Measurements from ENCODE around the gene RASSF5.

Gene RASSF5

GRCh38 chr1:206496131-206496793 lies 11.1 kb upstream of the RASSF5 start:
- DNase-seq (ENCODE audit: low read depth, low spot score) = no peak

- no peak for DNase-seq (ENCODE audit: low read depth, low spot score)
Observed at GRCh38 chr1:206497363-206497762, 10.0 kb upstream of the RASSF5 start.

GRCh38 chr1:206497774-206498173 lies 9.6 kb upstream of the RASSF5 start:
- no peak for DNase-seq (ENCODE audit: low read depth, low spot score)

GRCh38 chr1:206498685-206499084 lies 8.6 kb upstream of the RASSF5 start:
- DNase-seq (ENCODE audit: low read depth, low spot score) = no peak

- no peak for DNase-seq (ENCODE audit: low read depth, low spot score)
Observed at GRCh38 chr1:206500046-206500445, 7.3 kb upstream of the RASSF5 start.

- no peak for DNase-seq (ENCODE audit: low read depth, low spot score)
Observed at GRCh38 chr1:206501881-206502280, 5.5 kb upstream of the RASSF5 start.

GRCh38 chr1:206502403-206502802 lies 4.9 kb upstream of the RASSF5 start:
- no peak for DNase-seq (ENCODE audit: low read depth, low spot score)

- no peak for DNase-seq (ENCODE audit: low read depth, low spot score)
Observed at GRCh38 chr1:206502812-206503211, 4.5 kb upstream of the RASSF5 start.

GRCh38 chr1:206503591-206504362 lies 3.6 kb upstream of the RASSF5 start:
- no peak for DNase-seq (ENCODE audit: low read depth, low spot score)

GRCh38 chr1:206504363-206504713 lies 3.0 kb upstream of the RASSF5 start:
- no peak for DNase-seq (ENCODE audit: low read depth, low spot score)

- no peak for DNase-seq (ENCODE audit: low read depth, low spot score)
Observed at GRCh38 chr1:206505702-206506355, 1.5 kb upstream of the RASSF5 start.

GRCh38 chr1:206506405-206507283 lies 687 bp upstream of the RASSF5 start:
- no peak for DNase-seq (ENCODE audit: low read depth, low spot score)

GRCh38 chr1:206508130-206508889 lies 979 bp downstream of the RASSF5 start:
- DNase-seq (ENCODE audit: low read depth, low spot score) = no peak

- DNase-seq (ENCODE audit: low read depth, low spot score) = no peak
Observed at GRCh38 chr1:206508956-206509355, 1.6 kb downstream of the RASSF5 start.

- DNase-seq (ENCODE audit: low read depth, low spot score) = no peak
Observed at GRCh38 chr1:206509612-206510257, 2.4 kb downstream of the RASSF5 start.

GRCh38 chr1:206510371-206510770 lies 3.0 kb downstream of the RASSF5 start:
- no peak for DNase-seq (ENCODE audit: low read depth, low spot score)

- no peak for DNase-seq (ENCODE audit: low read depth, low spot score)
Observed at GRCh38 chr1:206511362-206512057, 4.2 kb downstream of the RASSF5 start.

GRCh38 chr1:206512058-206512850 lies 4.9 kb downstream of the RASSF5 start:
- DNase-seq (ENCODE audit: low read depth, low spot score) = no peak

GRCh38 chr1:206512851-206513180 lies 5.5 kb downstream of the RASSF5 start:
- no peak for DNase-seq (ENCODE audit: low read depth, low spot score)
